PFSK-1 (cell line): ENCODE results near the gene KIF6.

Experiments
- FOXP2 ChIP-seq: optimal IDR thresholded peaks from 2 replicates; pipeline ENCODE3; 2011; ENCODE audit warnings: borderline replicate concordance, control low read depth, inconsistent platforms; ENCODE audit not compliant: insufficient read depth; ENCODE audit errors: extremely low read length, extremely low read depth
- POLR2AphosphoS5 ChIP-seq: IDR thresholded peaks from 2 replicates; pipeline ENCODE4 v1.6.1; 2012; ENCODE audit warnings: low read depth, mild to moderate bottlenecking, control low read depth, low read length, moderate library complexity
- REST ChIP-seq, 2 experiments: IDR thresholded peaks; 2 replicates each; pipeline versions ENCODE4 v1.6.1 to v1.8.0; 2011 to 2012; ENCODE audit warnings: low read depth in 2 of 2, low read length in 2 of 2, control low read depth in 1 of 2, inconsistent platforms in 1 of 2, mild to moderate bottlenecking in 1 of 2, moderate library complexity in 1 of 2; ENCODE audit not compliant: insufficient read depth in 1 of 2
- SIN3A ChIP-seq: IDR thresholded peaks from 2 replicates; pipeline ENCODE4 v1.6.1; 2012; ENCODE audit warnings: mild to moderate bottlenecking, low read length, moderate library complexity, borderline replicate concordance; ENCODE audit not compliant: insufficient read depth
- TAF1 ChIP-seq: IDR thresholded peaks from 2 replicates; pipeline ENCODE4 v1.6.1; 2012; ENCODE audit warnings: low read length, control low read depth, borderline replicate concordance; ENCODE audit not compliant: insufficient read depth

The KIF6 gene

GRCh38 chr6:39617026-39617425 is 108.2 kb downstream of the KIF6 start:
- no peak for TF ChIP-seq SIN3A
- TF ChIP-seq FOXP2: no peak
- no peak for TF ChIP-seq TAF1
- TF ChIP-seq POLR2AphosphoS5: no peak
- no peak for TF ChIP-seq REST (IDR thresholded peaks at IDR 0.05; ENCODE audit: insufficient read depth in 1 of 2, low read depth in 2 of 2, low read length in 2 of 2)

GRCh38 chr6:39615622-39616021 is 109.6 kb downstream of the KIF6 start:
- no peak for TF ChIP-seq SIN3A
- no peak for TF ChIP-seq TAF1
- TF ChIP-seq REST (IDR thresholded peaks at IDR 0.05; ENCODE audit: insufficient read depth in 1 of 2, low read depth in 2 of 2, low read length in 2 of 2): no peak
- no peak for TF ChIP-seq POLR2AphosphoS5
- no peak for TF ChIP-seq FOXP2

GRCh38 chr6:39614393-39614950 is 110.7 kb downstream of the KIF6 start:
- TF ChIP-seq REST (IDR thresholded peaks at IDR 0.05; ENCODE audit: insufficient read depth in 1 of 2, low read depth in 2 of 2, low read length in 2 of 2): no peak

GRCh38 chr6:39610221-39610620 is 115.0 kb downstream of the KIF6 start:
- TF ChIP-seq FOXP2 (no peak), REST (IDR thresholded peaks at IDR 0.05; ENCODE audit: insufficient read depth in 1 of 2, low read depth in 2 of 2, low read length in 2 of 2) (no peak)

- TF ChIP-seq POLR2AphosphoS5 (no peak), SIN3A (no peak), REST (IDR thresholded peaks at IDR 0.05; ENCODE audit: insufficient read depth in 1 of 2, low read depth in 2 of 2, low read length in 2 of 2) (no peak), FOXP2 (no peak), TAF1 (no peak)
Observed at GRCh38 chr6:39608652-39609345, 116.4 kb downstream of the KIF6 start.
